ENCODE data around the gene CEP170B.

GRCh38 chr14:104895207-104895785, 30.2 kb downstream of the CEP170B start:
- TF ChIP-seq EZH2 (IDR thresholded peaks at IDR 0.05; ENCODE audit: insufficient read depth, poor library complexity, severe bottlenecking) (no peak), EZH2phosphoT487 (IDR thresholded peaks at IDR 0.05; ENCODE audit: insufficient read depth, low read depth) (no peak)

Measured in GM23248 (cell line).